GM12878 (cell line): Measurements from ENCODE around the gene NAA30. TPM values are rescaled to one million over a fixed set of nuclear protein-coding genes. Genes with fewer than 3 reads are reported as not detected.

Source experiments
- ATAC-seq: fragments of 200-7000 bp; cut with Tn5 transposase; 3 replicates; pipeline ENCODE4 v1.9.1; 2020; ENCODE audit warnings: mild to moderate bottlenecking, moderate library complexity
- Bru-seq: library from RNA; stranded (reverse); fragments of 400-500 nt; gene quantifications from one replicate; lab custom pipeline; 2021; lab: Mats Ljungman, UMichigan
- BruChase-seq, 2 experiments: library from RNA; stranded (reverse); fragments of 400-500 nt; gene quantifications; one replicate each; lab custom pipeline; 2021; lab: Mats Ljungman, UMichigan
- BruUV-seq: library from RNA; stranded (reverse); fragments of 400-500 nt; replicated peaks from 2 replicates; lab custom pipeline; 2021; lab: Mats Ljungman, UMichigan
- CTCF ChIA-PET: fragments of 300-600 bp; sonication (Branson Sonifier 250); formaldehyde crosslinking; extraction: SDS; loops from one replicate; lab custom pipeline; 2021; ENCODE audit warnings: inconsistent platforms; lab: Yijun Ruan, JAX
- POLR2A ChIA-PET: fragments of 350-600 bp; formaldehyde crosslinking; extraction: SDS; loops from one replicate; lab custom pipeline; 2021; ENCODE audit warnings: inconsistent platforms; lab: Charles Lee
- RAD21 ChIA-PET: fragments of 300-600 bp; sonication (Branson Sonifier 250); formaldehyde crosslinking; loops from one replicate; lab custom pipeline; 2023; ENCODE audit warnings: antibody characterized with exemption; ENCODE audit not compliant: unreplicated experiment; lab: Charles Lee
- SMC1A ChIA-PET: fragments of 300-600 bp; sonication (Branson Sonifier 250); formaldehyde crosslinking; loops from one replicate; lab custom pipeline; 2023; ENCODE audit not compliant: unreplicated experiment, uncharacterized antibody; lab: Charles Lee
- DNase-seq: peaks from one replicate; pipeline ENCODE4 v3.0.0-alpha.2; 2011; ENCODE audit warnings: low read depth, low spot score
- FAIRE-seq: peaks from 3 replicates; lab custom pipeline; 2011; peaks lifted over from hg19 to GRCh38; lab: Jason Lieb, UNC
- H2AFZ ChIP-seq: 2 replicates; pipeline ENCODE4 v1.6.0; 2011; ENCODE audit warnings: low read depth, low read length, control low read depth; ENCODE audit not compliant: control insufficient read depth
- H3K27ac ChIP-seq: 2 replicates; pipeline ENCODE4 v1.5.1; 2011; ENCODE audit warnings: control low read depth; ENCODE audit not compliant: control insufficient read depth, insufficient read depth
- H3K27me3 ChIP-seq, 2 experiments: replicated peaks in 1 of 2; 2 replicates each; pipeline versions ENCODE4 v1.6.0 to v1.6.1; 2011; ENCODE audit warnings: low read length in 1 of 2; ENCODE audit not compliant: control insufficient read depth in 2 of 2, insufficient read depth in 2 of 2
- H3K36me3 ChIP-seq, 2 experiments: 2 replicates each; pipeline ENCODE4 v1.5.1; 2011; ENCODE audit warnings: low read length in 1 of 2; ENCODE audit not compliant: control insufficient read depth in 2 of 2, insufficient read depth in 2 of 2
- H3K4me1 ChIP-seq: 2 replicates; pipeline ENCODE4 v1.6.1; 2011; ENCODE audit warnings: mild to moderate bottlenecking, low read length, moderate library complexity, mixed read lengths; ENCODE audit not compliant: control insufficient read depth, insufficient read depth
- H3K4me2 ChIP-seq: 2 replicates; pipeline ENCODE4 v1.6.0; 2011; ENCODE audit warnings: control low read depth; ENCODE audit not compliant: control insufficient read depth, insufficient read depth
- H3K4me3 ChIP-seq: fragments of 200-600 bp; sonication (generic); 2 replicates; pipeline ENCODE4 v1.5.1; 2016
- H3K79me2 ChIP-seq: 2 replicates; pipeline ENCODE4 v1.6.0; 2011; ENCODE audit warnings: low read length; ENCODE audit not compliant: control insufficient read depth, insufficient read depth
- H3K9ac ChIP-seq: 2 replicates; pipeline ENCODE4 v1.8.0; 2011; ENCODE audit warnings: low read length, control low read depth, mixed read lengths; ENCODE audit not compliant: control insufficient read depth, insufficient read depth
- H3K9me3 ChIP-seq: replicated peaks from 3 replicates; pipeline ENCODE4 v1.5.1; 2011; ENCODE audit warnings: mild to moderate bottlenecking, low read length; ENCODE audit not compliant: control insufficient read depth, insufficient read depth
- H4K20me1 ChIP-seq: 2 replicates; pipeline ENCODE4 v1.6.0; 2011; ENCODE audit not compliant: control insufficient read depth, insufficient read depth
- ATF3 ChIP-seq: IDR thresholded peaks from 2 replicates; pipeline ENCODE4 v1.6.1; 2011; ENCODE audit warnings: low read depth, mild to moderate bottlenecking, low read length, moderate library complexity, borderline replicate concordance; ENCODE audit errors: extremely low read depth
- BHLHE40 ChIP-seq, 2 experiments: fragments of 450-650 bp in 1 of 2; IDR thresholded peaks; 2 replicates each; pipeline ENCODE4 v1.6.1; 2011 to 2017; ENCODE audit warnings: low read depth in 2 of 2, borderline replicate concordance in 1 of 2, improper control_type of control experiment in 1 of 2, low read length in 1 of 2, mild to moderate bottlenecking in 1 of 2
- CREM ChIP-seq: IDR thresholded peaks from 2 replicates; pipeline ENCODE4 v1.6.1; 2014; ENCODE audit warnings: antibody characterized with exemption, low read depth
- CUX1 ChIP-seq: IDR thresholded peaks from 2 replicates; pipeline ENCODE4 v1.6.1; 2012; ENCODE audit warnings: improper control_type of control experiment, low read depth, low read length; ENCODE audit not compliant: insufficient replicate concordance
- IRF4 ChIP-seq: IDR thresholded peaks from 2 replicates; pipeline ENCODE4 v1.6.1; 2011; ENCODE audit warnings: low read depth, low read length
- KAT2A ChIP-seq: conservative IDR thresholded peaks from 2 replicates; pipeline ENCODE4 v1.6.1; 2011; ENCODE audit warnings: low read depth, low read length; ENCODE audit not compliant: control insufficient read depth
- PML ChIP-seq: IDR thresholded peaks from 2 replicates; pipeline ENCODE4 v1.6.1; 2012; ENCODE audit warnings: low read length, inconsistent platforms
- RUNX3 ChIP-seq: IDR thresholded peaks from 2 replicates; pipeline ENCODE4 v1.6.1; 2012; ENCODE audit warnings: low read length, inconsistent platforms
- SRF ChIP-seq, 2 experiments: IDR thresholded peaks; 2 replicates each; pipeline ENCODE4 v1.6.1; 2011; ENCODE audit warnings: low read depth in 2 of 2, low read length in 2 of 2, mild to moderate bottlenecking in 1 of 2, moderate library complexity in 1 of 2
- TAF1 ChIP-seq: IDR thresholded peaks from 2 replicates; pipeline ENCODE4 v1.6.1; 2011; ENCODE audit warnings: mild to moderate bottlenecking, low read depth, low read length, borderline replicate concordance
- TCF3 ChIP-seq: IDR thresholded peaks from 2 replicates; pipeline ENCODE4 v1.6.1; 2012; ENCODE audit warnings: low read depth, mild to moderate bottlenecking, low read length, borderline replicate concordance; ENCODE audit not compliant: insufficient read depth
- TCF7 ChIP-seq: IDR thresholded peaks from 2 replicates; pipeline ENCODE4 v1.6.1; 2014; ENCODE audit warnings: antibody characterized with exemption, borderline replicate concordance
- WGBS: methylation state at CpG from one replicate; pipeline ENCODE4 v1.1.6; 2016; ENCODE audit warnings: low lambda C conversion rate; ENCODE audit not compliant: insufficient replicate concordance, insufficient coverage; ENCODE audit errors: missing lambda C conversion rate; 5-methylcytosine and 5-hydroxymethylcytosine counted together
- in situ Hi-C: fragments of 300-500 bp; cut with MboI; formaldehyde crosslinking; loops from 9 replicates; pipeline ENCODE4 v1.14.3; 2018; ENCODE audit warnings: mixed read lengths
- intact Hi-C: fragments of 100-400 bp; cut with micrococcal nuclease; formaldehyde crosslinking; loops from one replicate; pipeline ENCODE4 v1.14.2; 2022; ENCODE audit not compliant: unreplicated experiment
- long read RNA-seq, 2 experiments: library from polyadenylated mRNA; unstranded; transcript quantifications; one replicate each; pipeline ENCODE4 v2.0.0, GENCODE V29; 2019 to 2020
- polyA minus RNA-seq, 3 experiments: library from RNA; depleted of rRNA, polyadenylated mRNA; stranded (reverse); fragments of >200 nt; gene quantifications; 2 replicates each; pipeline ENCODE4 v1.2.3, GENCODE V29; 2011
- polyA plus RNA-seq, 11 experiments: library from polyadenylated mRNA; depleted of rRNA in 4 of 11; unstranded in 6 of 11; stranded (reverse) in 5 of 11; fragments of >200 nt; fragmentation: Nextera tagmentation in 4 of 11; fragmentation: Illumina TruSeq in 1 of 11; extraction: Ambion mirVana in 4 of 11; extraction: Trizol in 1 of 11; gene quantifications; 1 replicate in 1 of 11; 2 replicates in 10 of 11; pipeline versions ENCODE4 v1.2.1 to v1.2.3, GENCODE V29; 2011 to 2016; ENCODE audit warnings: inconsistent platforms in 2 of 11, missing spikeins in 2 of 11, low read depth in 1 of 11
- total RNA-seq, 4 experiments: library from RNA; depleted of rRNA in 3 of 4; stranded (reverse); fragments of >200 nt in 3 of 4; fragmentation: Illumina TruSeq in 1 of 4; extraction: Trizol in 1 of 4; gene quantifications; 2 replicates each; pipeline versions ENCODE4 v1.2.1 to v1.2.3, GENCODE V29; 2013 to 2021

The NAA30 gene
- total RNA-seq (2013; cell fraction: nucleolus; rRNA removed) = 19.5 and 20.8 TPM in 2 replicates
- 8.0 and 10.6 TPM in 2 replicates for total RNA-seq (2014; rRNA removed)
- 9.6 and 9.8 TPM in 2 replicates for total RNA-seq (2014; rRNA removed; fragmentation: Illumina TruSeq; extraction: Trizol)
- 10.5 and 13.9 TPM in 2 replicates for total RNA-seq (2021)
- 3.9 TPM for polyA plus RNA-seq (2011; ENCODE audit: low read depth)
- polyA plus RNA-seq (2011; rRNA removed) = 15.6 and 17.1 TPM in 2 replicates
- 3.7 and 4.0 TPM in 2 replicates for polyA plus RNA-seq (2011; cell fraction: cytosol; rRNA removed)
- polyA plus RNA-seq (2011; cell fraction: nucleus; rRNA removed) = 3.8 and 5.9 TPM in 2 replicates
- polyA plus RNA-seq (2012) = 7.1 and 7.4 TPM in 2 replicates
- 11.1 and 11.5 TPM in 2 replicates for polyA plus RNA-seq (2014; fragmentation: Illumina TruSeq; extraction: Trizol)
- polyA plus RNA-seq (2014; fragmentation: Nextera tagmentation; extraction: Ambion mirVana) = 1 to 10 TPM; 4.5 to 5.3 TPM
- 4.4 and 5.9 TPM in 2 replicates for polyA plus RNA-seq (2014; rRNA removed)
- 10 to 100 TPM; 13.8 to 14.0 TPM for polyA plus RNA-seq (2016; fragmentation: Nextera tagmentation; extraction: Ambion mirVana)
- 16.8 and 17.6 TPM in 2 replicates for polyA minus RNA-seq (2011; rRNA and poly(A)+ RNA removed)
- polyA minus RNA-seq (2011; cell fraction: cytosol; rRNA and poly(A)+ RNA removed) = 6.8 and 8.4 TPM in 2 replicates
- 5.2 and 9.2 TPM in 2 replicates for polyA minus RNA-seq (2011; cell fraction: nucleus; rRNA and poly(A)+ RNA removed)
- Bru-seq, nascent RNA = percentile 88 among the genes with signal in this experiment
- percentile 83 among the genes with signal in this experiment for BruChase-seq, experiment 1, labeled RNA remaining after a 6-hour chase
- percentile 93 among the genes with signal in this experiment for BruChase-seq, experiment 2, labeled RNA remaining after a 2-hour chase
- long read RNA-seq, experiment 1, full-length matches to known transcripts = 2 of 3 reads
- long read RNA-seq, experiment 1, partial matches to known transcripts = 0 of 3 reads
- long read RNA-seq, experiment 1, other reads (novel, unspliced or antisense) = 1 of 3 reads
- long read RNA-seq, experiment 2, partial matches to known transcripts = 0 of 9 reads
- long read RNA-seq, experiment 2, other reads (novel, unspliced or antisense) = 9 of 9 reads

- intact Hi-C loops = loop anchor here (5.0 kb wide), 2 partner anchors 102 to 123 kb away; partner anchors contain the start of genes AP5M1, CCDC198 and EXOC5
- ATAC-seq = peak; percentile 86
- peak within 1 kb of the TSS; percentile 96 for H3K4me2 ChIP-seq
- TF ChIP-seq PML (0 out of 2 replicates have a peak, but pooled peaks have one; percentile 52), KAT2A (no peak), RUNX3 (peak; percentile 26; the same call in 1 of the 2 replicates), TAF1 (peak; percentile 80), TCF7 (no peak), CUX1 (no peak), BHLHE40 (IDR thresholded peaks at IDR 0.05; ENCODE audit: borderline replicate concordance in 1 of 2, low read depth in 2 of 2, low read length in 1 of 2) (peak; percentile 26 to 53; a peak in 2 of 4 replicates), ATF3 (peak; percentile 52; the same call in 1 of the 2 replicates), CREM (peak; percentile 40), TCF3 (peak; percentile 57; the same call in 1 of the 2 replicates), IRF4 (no peak), SRF (IDR thresholded peaks at IDR 0.05; ENCODE audit: low read depth in 2 of 2, low read length in 2 of 2) (0 out of 4 replicates have a peak, but pooled peaks of 1 of the 2 experiments have one; percentile 7)
Observed at GRCh38 chr14:57390037-57390805, at the start of gene NAA30. TSS of gene NAA30 (plus strand) at chr14:57390586. CDS start at chr14:57390958, 372 bp downstream.

More at GRCh38 chr14:57390037-57390805, at the start of gene NAA30:
- ChIA-PET RAD21 (interaction anchor here (0.6 to 0.8 kb wide), 3 partner anchors 105 to 486 kb away, joined by 3 read pairs; partner anchors contain the start of genes AP5M1 and EXOC5), SMC1A (interaction anchor here (1.1 to 1.8 kb wide), 4 partner anchors 10 to 17 kb away, joined by 3 to 9 read pairs (median 4); no protein-coding TSS in a partner anchor), CTCF (interaction anchor here (1.1 to 1.2 kb wide), 2 partner anchors 96 to 123 kb away, joined by 3 read pairs; no protein-coding TSS in a partner anchor), POLR2A (interaction anchor here (1.0 kb wide), 2 partner anchors 10 to 13 kb away, joined by 6 to 12 read pairs; no protein-coding TSS in a partner anchor)
- Histone ChIP-seq H3K36me3 (no peaks in the 10 kb centered on the region), H3K9ac (peak within 1 kb of the TSS; percentile 82), H3K4me3 (peak within 1 kb of the TSS; percentile 90), H2AFZ (peak within 1 kb of the TSS; percentile 93), H3K4me1 (peaks cover 9% of the 10 kb centered on the region), H3K27ac (peak within 1 kb of the TSS; percentile 83), H3K27me3 (no peaks in the 10 kb centered on the region), H3K79me2 (peaks cover 38% of the 10 kb centered on the region), H4K20me1 (no peaks in the 10 kb centered on the region), H3K9me3 (no peaks in the 10 kb centered on the region)
- FAIRE-seq = peak; percentile 94
- WGBS = under 1% methylated on average over 49 of the region's 62 CpGs
- in situ Hi-C loops = no loop called here
- DNase-seq = peak; percentile 81
- TSS peak; percentile 95 for BruUV-seq
